Parathyroid adenoma (tissue), 2 donors: Measurements from ENCODE around the gene NRXN3.

Experiments
- H2AFZ ChIP-seq: fragments of 300-600 bp; sonication (generic); one replicate; pipeline ENCODE4 v1.7.0; 2017; ENCODE audit warnings: antibody characterized with exemption, mild to moderate bottlenecking
- H3K27ac ChIP-seq: fragments of 300-600 bp; sonication (generic); one replicate; pipeline ENCODE4 v1.7.0; 2017
- H3K27me3 ChIP-seq: fragments of 300-600 bp; sonication (generic); one replicate; pipeline ENCODE4 v1.7.0; 2017; ENCODE audit warnings: low read length; ENCODE audit not compliant: control insufficient read depth, insufficient read depth
- H3K36me3 ChIP-seq: fragments of 300-600 bp; sonication (generic); one replicate; pipeline ENCODE4 v1.7.0; 2017; ENCODE audit warnings: low read length; ENCODE audit not compliant: control insufficient read depth, insufficient read depth
- H3K4me1 ChIP-seq: fragments of 300-600 bp; sonication (generic); one replicate; pipeline ENCODE4 v1.7.0; 2017; ENCODE audit warnings: control low read depth
- H3K4me2 ChIP-seq: fragments of 300-600 bp; sonication (generic); one replicate; pipeline ENCODE4 v1.7.0; 2017; ENCODE audit warnings: low read length
- H3K4me3 ChIP-seq: fragments of 300-600 bp; sonication (generic); one replicate; pipeline ENCODE4 v1.7.0; 2017; ENCODE audit warnings: low read depth, low read length
- H3K79me2 ChIP-seq: fragments of 300-600 bp; sonication (generic); one replicate; pipeline ENCODE4 v1.7.0; 2017; ENCODE audit warnings: control low read depth
- H3K9ac ChIP-seq: fragments of 300-600 bp; sonication (generic); one replicate; pipeline ENCODE4 v1.7.0; 2017; ENCODE audit warnings: mild to moderate bottlenecking
- H3K9me3 ChIP-seq: fragments of 300-600 bp; sonication (generic); one replicate; pipeline ENCODE4 v1.7.0; 2017; ENCODE audit warnings: low read length; ENCODE audit not compliant: control insufficient read depth
- TF ChIP-seq, protein P1 (sequence below): fragments of 300-600 bp; sonication (generic); IDR thresholded peaks from one replicate; pipeline ENCODE4 v1.7.0; 2017; ENCODE audit warnings: antibody characterized with exemption, mild to moderate bottlenecking
- donor health status: primary hyperparathyroidism.

The NRXN3 gene

DNA sequence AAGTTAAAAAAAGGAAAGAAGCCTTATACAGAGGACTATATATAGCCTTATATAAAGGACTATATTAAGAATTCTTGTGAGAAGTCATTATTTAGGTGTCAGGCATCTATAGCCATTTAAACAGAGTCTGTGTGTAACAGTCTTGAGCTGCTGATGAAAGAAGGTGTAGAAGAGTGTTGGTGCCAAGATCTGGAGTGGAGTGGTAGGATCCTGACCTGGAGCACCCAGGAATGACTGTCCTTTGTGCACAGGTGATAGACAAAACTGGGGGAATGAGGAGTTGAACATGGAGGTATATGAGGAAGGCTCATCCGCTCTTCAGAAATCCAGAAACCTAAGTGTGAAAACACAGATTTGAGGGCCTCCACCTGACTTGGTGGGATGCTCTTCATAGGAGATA, 747.3 kb downstream of the NRXN3 start:
- no peak overlapping the region for H3K27ac ChIP-seq
- no peaks in the 10 kb centered on the region for H3K79me2 ChIP-seq
- H3K4me2 ChIP-seq, result no peak overlapping the region
- H3K9me3 ChIP-seq, result no peaks in the 10 kb centered on the region
- H3K4me3 ChIP-seq, result no peak overlapping the region
- TF ChIP-seq, protein P1, sequence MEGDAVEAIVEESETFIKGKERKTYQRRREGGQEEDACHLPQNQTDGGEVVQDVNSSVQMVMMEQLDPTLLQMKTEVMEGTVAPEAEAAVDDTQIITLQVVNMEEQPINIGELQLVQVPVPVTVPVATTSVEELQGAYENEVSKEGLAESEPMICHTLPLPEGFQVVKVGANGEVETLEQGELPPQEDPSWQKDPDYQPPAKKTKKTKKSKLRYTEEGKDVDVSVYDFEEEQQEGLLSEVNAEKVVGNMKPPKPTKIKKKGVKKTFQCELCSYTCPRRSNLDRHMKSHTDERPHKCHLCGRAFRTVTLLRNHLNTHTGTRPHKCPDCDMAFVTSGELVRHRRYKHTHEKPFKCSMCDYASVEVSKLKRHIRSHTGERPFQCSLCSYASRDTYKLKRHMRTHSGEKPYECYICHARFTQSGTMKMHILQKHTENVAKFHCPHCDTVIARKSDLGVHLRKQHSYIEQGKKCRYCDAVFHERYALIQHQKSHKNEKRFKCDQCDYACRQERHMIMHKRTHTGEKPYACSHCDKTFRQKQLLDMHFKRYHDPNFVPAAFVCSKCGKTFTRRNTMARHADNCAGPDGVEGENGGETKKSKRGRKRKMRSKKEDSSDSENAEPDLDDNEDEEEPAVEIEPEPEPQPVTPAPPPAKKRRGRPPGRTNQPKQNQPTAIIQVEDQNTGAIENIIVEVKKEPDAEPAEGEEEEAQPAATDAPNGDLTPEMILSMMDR, result no peak
- no peaks in the 10 kb centered on the region for H3K27me3 ChIP-seq
- no peak overlapping the region for H2AFZ ChIP-seq
- H3K4me1 ChIP-seq, result no peaks in the 10 kb centered on the region
- H3K36me3 ChIP-seq, result no peaks in the 10 kb centered on the region
- no peak overlapping the region for H3K9ac ChIP-seq

DNA sequence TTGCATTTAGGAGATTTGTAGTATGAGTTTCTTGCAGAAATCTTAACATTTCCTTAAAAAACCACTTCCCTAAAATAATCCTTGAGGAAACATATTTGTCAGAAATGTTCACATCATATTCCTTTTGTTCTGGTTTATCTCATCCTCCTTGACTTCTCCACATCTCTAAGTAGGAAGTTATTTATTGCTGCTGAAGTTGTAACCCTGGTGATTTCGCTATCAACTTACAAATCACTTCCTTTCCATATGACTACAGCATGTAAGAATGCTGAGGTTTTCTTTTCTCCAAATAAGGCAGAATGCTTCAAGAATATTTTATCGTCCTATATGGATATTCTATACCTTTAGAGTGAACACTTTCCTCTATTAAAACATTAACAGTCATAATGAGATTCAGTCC, 751.7 kb downstream of the NRXN3 start:
- H3K9me3 ChIP-seq, result no peaks in the 10 kb centered on the region
- H3K4me3 ChIP-seq, result no peak overlapping the region
- H3K79me2 ChIP-seq, result no peaks in the 10 kb centered on the region
- H3K27ac ChIP-seq, result no peak overlapping the region
- no peaks in the 10 kb centered on the region for H3K36me3 ChIP-seq
- H2AFZ ChIP-seq, result no peak overlapping the region
- no peaks in the 10 kb centered on the region for H3K27me3 ChIP-seq
- H3K4me1 ChIP-seq, result no peaks in the 10 kb centered on the region
- no peak overlapping the region for H3K4me2 ChIP-seq
- TF ChIP-seq, protein P1, result no peak
- H3K9ac ChIP-seq, result no peak overlapping the region

DNA sequence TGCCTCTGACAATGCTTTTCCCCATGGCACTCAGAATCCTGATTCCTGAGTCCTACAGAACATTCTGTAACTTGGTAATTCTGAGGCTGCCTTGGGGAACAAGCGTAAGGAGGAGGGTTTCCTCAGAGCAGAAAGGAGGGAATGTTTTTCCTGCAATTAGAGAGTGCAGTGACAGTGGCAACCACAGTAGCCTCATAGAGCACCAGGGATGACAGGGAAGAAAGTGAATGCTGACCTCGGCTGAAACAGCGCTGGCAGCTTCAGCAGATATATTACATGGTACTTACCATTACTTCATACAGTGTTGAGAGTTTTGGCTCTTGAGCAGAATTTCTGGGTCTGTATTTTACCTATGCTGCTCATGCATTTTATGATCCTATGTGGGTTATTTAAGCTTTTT, 757.1 kb downstream of the NRXN3 start:
- no peak overlapping the region for H3K27ac ChIP-seq
- H3K79me2 ChIP-seq, result no peaks in the 10 kb centered on the region
- H3K9ac ChIP-seq, result no peak overlapping the region
- no peak overlapping the region for H3K4me3 ChIP-seq
- H3K4me1 ChIP-seq, result no peaks in the 10 kb centered on the region
- TF ChIP-seq, protein P1, result no peak
- no peaks in the 10 kb centered on the region for H3K27me3 ChIP-seq
- H3K4me2 ChIP-seq, result no peak overlapping the region
- no peaks in the 10 kb centered on the region for H3K36me3 ChIP-seq
- no peak overlapping the region for H2AFZ ChIP-seq
- H3K9me3 ChIP-seq, result no peaks in the 10 kb centered on the region

DNA sequence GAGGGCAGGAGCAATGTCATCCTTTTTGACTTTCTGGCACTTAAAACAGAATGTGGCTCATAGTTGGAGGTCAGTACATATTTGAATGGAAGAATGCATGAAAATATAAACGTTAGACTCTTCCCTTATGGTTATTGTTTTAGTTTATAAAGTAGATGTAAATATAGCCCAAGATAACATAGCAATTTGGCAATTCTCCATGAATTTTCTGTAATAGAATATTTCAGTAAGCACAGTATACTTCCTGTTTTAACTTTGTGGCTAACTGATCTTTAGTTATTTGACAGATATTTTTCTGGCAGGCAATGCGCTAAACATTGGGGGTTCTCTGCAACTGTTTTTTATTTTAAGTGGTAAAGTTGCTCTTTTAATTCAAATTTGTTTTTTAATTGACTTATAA, 763.0 kb downstream of the NRXN3 start:
- Histone ChIP-seq H3K4me1 (no peaks in the 10 kb centered on the region), H3K9ac (no peak overlapping the region), H3K79me2 (no peaks in the 10 kb centered on the region), H2AFZ (no peak overlapping the region), H3K4me3 (no peak overlapping the region), H3K27me3 (no peaks in the 10 kb centered on the region), H3K36me3 (no peaks in the 10 kb centered on the region), H3K27ac (no peak overlapping the region), H3K4me2 (no peak overlapping the region), H3K9me3 (no peaks in the 10 kb centered on the region)
- TF ChIP-seq, protein P1, result no peak

DNA sequence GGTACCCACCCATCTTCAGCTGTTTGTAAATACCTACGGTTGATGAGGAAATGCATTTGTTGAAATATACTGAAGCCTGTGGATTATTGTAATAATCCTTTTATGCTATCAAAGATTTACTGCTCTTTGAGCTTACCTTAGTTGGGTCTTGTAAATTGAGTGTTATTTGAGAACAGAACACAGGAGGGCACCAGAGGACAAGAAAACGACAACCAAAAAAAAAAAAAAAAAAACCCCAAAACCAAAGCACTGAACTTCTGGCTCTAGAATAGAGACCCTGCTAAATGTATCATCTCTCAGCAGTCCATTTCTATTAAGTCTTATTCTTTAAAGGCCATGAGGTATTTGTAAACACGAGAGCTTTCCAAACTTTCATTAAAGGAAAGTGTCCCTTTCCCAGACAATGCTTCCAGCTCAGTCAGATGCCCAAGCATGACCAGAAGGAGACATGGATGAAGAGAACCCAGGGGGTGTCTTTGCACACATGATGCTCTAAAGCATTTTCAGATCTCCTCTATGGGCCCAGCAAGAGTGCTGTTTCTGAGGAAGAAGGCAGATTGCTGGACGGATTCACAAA, 763.9 kb downstream of the NRXN3 start:
- H3K9ac ChIP-seq, result no peak overlapping the region
- H3K36me3 ChIP-seq, result no peaks in the 10 kb centered on the region
- no peaks in the 10 kb centered on the region for H3K4me1 ChIP-seq
- no peaks in the 10 kb centered on the region for H3K9me3 ChIP-seq
- H3K27ac ChIP-seq, result no peak overlapping the region
- H3K4me3 ChIP-seq, result no peak overlapping the region
- H2AFZ ChIP-seq, result no peak overlapping the region
- H3K27me3 ChIP-seq, result no peaks in the 10 kb centered on the region
- H3K79me2 ChIP-seq, result no peaks in the 10 kb centered on the region
- no peak overlapping the region for H3K4me2 ChIP-seq
- TF ChIP-seq, protein P1, result peak; percentile 48
